Kidney capillary endothelial cell (primary cell): ENCODE results near the gene CLIC3.

ENCODE experiments used
- DNase-seq: peaks from one replicate; pipeline ENCODE4 v3.0.0-alpha.2; 2018; ENCODE audit warnings: low spot score

Gene CLIC3

DNA sequence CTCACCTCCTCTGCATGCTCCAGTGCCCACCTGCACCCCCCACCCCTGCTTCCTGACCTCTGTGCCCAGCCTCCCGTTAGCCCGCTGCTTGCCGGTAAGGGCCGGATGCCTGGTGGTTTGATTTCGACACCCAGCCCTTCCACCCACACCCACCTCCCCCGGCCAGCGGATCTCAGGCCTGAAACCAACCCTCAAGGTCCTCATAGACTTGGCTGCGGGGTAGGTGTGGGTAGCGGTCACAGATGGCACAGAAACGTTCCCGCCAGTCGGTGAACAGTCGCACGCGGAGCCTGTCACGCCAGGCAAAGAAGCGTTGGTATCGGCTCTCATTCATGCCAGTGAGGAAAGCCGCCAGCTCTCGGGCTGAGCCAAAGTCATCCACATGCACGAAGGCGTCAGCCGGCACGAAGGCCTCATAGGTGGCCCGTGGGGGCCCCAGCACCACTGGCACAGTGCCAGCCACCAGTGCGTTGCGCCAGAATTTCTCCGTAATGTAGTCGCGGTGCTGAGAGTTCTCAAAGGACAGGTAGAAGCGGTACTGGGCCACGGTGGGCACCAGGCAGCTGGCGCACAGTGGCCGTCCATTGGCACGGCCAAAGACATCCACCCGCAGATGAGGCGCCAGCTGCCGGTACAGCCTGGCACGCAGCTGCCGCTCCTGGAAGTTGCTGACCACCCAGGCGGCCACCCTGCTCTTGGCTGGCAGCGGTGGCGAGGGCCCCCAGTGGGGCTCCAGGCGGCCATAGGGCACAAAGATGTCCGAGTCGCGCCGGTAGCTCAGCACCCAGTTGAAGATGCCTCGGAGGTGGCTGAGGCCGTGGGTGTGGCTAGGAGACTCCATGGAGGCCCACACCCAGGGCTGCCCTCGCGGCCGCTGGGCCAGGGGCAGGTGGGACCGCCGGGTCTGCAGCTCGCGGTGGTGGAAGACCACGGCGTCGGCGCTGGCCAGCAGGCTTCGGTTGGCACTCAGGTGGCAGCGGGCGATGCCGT lies 34.5 kb upstream of the CLIC3 start:
- DNase-seq = no peak

DNA sequence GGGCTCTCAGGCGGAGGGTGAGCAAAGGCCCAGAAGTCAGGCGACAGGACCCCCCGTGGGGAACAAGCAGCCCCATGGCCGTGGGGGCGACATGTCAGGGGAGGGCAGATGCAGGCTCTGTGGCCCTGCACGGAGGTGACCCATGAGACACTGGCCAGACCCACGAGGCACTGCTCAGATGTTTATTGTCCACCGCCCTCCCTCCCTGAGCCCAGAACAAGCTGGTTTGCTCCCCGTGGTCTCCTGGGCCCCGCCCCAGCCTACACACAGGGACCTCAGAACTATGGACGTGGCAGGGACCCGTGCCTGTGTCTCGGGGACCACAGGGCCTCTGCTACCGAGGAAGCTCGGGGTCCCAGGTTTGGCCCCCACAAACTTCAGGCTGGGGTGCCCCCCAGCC lies 33.6 kb upstream of the CLIC3 start:
- no peak for DNase-seq

DNA sequence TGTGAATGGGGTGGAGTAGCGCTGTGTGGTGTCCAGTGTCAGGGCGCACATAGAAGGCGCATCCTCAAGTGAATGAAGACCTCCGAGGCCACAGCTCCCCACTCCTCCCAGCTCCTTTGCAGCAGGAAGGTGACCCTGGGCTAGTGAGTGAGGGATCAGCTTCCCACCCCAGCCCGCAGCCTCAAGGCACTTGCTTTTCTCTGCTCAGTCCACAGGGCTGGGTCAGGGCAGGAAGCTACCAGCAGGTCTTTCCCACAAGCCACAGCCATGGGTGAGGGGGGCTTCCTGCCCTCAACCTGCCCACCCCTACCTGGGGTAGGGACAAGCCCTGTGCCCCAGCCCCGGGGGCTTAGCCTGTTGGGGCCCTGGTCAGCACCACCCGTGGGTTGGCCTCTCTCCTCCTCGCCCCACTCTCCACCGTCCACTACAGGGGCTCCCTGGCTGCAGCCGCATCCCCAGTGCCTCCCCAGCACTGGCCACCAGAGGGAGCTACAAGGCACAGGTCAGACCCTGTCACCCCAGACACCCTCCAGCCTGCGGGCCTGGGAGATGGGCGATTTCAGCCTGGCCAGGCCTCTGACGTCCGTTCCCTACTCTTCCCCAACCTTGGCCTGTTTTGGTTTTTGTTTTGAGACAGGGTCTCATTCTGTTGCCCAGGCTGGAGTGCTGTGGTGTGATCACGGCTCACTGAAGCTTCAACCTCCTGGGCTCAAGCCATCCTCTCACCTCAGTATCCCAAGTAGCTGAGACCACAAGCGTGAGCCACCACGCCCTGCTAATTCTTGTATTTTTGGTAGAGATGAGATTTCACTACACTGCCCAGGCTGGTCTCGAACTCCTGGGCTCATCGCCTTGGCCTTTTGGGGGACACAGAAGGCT lies 32.9 kb upstream of the CLIC3 start:
- DNase-seq = no peak

DNA sequence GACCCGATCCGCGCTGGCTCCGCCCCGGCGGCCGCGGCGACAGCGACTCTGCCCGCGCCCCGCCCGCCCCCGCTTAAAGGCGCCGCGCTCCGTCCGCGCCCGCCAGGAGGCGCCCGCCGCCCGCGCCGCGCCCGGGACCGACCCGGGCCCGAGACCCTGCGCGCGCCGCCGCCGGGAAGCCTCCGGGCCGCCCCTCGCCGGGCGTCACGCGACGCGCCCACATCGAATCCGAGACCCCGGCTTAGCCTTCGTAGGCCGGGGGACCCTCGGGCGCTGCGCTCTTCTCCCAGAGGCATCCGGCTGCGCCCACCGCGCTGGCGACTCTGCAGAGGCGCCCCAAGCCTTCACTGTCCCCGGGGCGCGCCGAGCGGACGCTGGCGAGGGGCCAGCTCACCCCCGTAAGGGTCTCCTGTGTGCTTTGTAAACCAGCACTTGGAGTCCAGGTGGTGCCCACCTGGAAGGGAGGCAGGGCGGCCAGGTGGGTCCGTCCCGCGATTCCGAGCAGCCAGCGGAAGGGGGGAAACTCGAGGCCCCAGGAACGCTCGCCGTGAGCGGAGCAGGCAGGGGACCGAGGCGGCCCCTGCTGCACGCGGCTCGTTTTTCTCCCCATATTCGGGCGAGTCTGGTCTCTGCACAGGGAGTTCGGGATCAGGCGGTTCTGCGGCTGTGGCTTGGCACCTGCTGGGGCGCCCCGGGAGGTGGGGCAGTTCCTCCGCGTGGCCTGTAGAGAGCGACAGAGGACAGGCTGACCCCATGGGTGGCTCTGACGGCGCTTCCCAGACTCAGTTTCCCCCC lies 32.1 kb upstream of the CLIC3 start:
- no peak for DNase-seq

DNA sequence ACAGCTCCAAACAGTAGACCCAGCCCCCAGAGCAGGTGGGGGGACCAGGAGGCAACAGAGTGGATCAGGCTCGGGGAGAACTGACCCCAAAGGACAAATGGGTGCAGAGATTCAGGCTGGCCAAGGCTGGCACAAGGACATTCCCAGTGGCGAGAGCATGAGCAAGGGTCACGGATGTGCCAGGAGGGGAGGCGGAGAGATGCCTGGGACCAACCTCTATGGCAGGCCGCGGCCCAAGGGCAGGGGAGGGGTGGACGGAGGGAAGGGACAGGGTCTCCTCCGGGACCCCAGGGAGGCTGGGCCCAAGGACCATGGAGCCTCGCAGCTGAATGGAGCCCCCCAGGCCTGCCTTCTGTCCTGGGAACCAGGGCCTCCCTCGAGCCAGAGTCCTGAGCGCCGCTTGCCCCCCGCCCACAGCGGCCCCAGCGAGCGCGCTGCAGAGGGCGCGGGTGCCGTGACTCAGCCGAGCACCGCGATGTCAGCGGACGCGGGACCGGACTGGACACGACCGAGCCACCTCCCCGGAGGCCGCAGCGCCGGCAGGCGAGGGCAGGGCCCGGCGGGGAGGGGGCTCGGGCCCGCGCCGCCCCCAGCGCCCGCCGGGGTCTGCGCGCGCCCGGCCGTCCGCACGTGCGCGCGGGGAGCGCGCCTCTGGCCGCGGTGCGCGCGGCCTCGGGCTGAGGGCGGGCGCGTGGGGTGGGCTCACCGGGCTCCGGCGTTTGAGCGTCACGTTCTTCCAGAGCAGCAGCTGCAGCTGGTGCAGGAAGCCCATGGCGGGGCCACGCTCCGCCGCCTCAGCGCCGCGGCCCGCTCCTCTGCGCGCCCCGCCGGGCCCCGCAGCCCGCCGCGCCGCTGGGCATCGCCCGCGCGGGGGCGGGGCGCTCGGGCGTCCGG lies 31.2 kb upstream of the CLIC3 start, which contains the start of gene ABCA2:
TSS of gene ABCA2 (minus strand) at position 869 of the 894 bp plus-strand sequence. CDS start at position 772, 97 bp downstream.
- DNase-seq = no peak

DNA sequence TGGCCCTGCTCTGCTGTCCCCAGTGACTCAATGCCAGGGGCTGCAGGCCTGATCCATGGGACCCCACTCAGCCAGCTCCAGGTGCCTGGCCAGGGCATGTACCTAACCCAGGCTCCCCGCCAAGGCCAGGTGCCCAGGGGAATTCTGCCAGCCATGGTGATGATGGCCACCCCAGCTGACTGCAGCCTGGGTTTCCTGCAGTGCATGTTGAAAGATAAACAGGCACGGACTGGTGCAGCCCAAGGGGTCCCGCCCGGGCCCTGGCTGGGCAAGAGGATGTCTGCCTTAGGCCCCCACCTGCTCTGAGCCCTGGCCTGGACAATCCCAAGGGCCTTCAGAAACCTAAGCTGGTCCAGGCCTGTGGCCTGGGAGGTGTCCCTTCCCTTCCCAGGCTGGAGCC lies 30.5 kb upstream of the CLIC3 start:
- no peak for DNase-seq

DNA sequence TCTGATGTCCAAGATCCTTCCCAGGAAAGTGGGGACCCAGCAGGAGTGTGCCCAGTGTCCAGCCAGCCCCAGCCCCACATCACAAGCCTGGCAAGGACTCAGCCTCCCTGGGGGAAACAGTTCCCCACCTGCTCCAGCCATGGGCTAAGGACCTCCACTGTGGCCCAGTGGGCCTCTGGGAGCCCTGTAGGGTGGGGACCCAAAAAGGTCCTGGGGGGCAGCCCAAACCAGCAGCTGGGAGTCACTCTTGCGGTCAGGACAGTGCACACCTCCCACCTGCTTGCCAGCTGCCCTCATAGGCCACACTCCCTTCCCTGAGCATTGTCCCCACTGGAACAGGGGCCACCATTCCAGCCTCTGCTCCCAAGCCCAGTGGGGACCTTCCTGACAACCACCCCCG lies 30.0 kb upstream of the CLIC3 start:
- DNase-seq = no peak

DNA sequence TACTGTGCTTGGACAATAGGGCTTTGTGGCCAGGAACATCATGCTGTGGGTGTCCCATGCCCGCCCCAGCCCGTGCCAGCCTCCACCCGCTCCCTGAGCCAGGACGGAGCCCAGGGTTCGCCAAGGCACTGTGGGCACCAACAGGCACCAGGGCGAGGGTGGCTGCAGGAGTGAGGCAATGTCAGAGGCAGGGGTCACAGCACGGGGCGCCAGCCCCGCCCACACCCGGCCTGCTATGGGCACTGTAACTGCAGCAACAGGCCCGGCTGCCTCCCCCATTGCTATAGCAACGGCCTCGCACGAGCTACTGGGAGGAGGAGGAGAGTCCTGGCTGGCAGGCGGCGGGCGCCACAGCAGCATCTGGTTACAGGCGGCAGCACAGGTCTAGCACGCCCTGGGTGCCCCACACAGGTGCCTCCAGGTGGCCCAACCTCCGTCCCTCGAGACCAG lies 29.2 kb upstream of the CLIC3 start:
- no peak for DNase-seq

DNA sequence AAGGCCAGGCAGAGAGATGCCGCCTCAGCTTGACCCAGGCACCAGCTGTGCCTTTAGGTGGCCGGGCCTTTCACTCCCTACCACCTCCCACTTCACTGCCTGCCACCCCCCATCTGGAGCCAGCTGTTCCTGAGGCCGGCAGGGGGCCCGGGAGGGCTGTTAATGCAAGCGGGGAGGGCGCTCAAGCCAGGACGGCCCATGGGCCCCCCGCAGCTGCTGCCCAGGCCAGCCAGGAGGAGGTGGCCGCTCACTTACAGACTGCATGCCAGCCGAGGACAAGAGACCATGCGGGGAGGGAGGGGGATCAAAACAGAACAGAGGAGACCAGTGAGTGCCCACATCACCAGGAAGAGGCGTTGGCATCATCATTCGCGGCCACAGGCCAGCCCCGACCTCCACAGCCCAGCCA lies 27.2 kb upstream of the CLIC3 start:
- DNase-seq = no peak

DNA sequence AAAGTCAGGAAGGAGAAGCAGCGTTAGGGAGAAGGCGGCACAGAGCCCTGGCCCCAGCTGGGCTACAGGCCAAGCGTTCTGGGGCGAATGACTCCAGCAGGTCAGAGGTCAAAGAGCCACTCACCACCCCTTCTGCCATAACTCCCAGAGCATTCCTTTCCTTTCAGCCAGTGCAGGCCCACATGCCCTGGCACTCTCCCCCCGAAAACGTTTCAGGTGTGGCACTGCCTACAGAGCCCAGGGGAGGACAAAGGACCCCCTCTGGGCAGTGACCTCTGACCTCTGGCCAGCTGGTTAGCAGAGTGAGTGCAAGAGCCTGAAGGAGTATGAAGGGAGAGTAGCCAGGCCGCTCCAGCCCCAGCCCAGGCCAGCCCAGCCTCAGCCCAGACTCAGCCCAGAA lies 26.8 kb upstream of the CLIC3 start:
- DNase-seq = no peak

DNA sequence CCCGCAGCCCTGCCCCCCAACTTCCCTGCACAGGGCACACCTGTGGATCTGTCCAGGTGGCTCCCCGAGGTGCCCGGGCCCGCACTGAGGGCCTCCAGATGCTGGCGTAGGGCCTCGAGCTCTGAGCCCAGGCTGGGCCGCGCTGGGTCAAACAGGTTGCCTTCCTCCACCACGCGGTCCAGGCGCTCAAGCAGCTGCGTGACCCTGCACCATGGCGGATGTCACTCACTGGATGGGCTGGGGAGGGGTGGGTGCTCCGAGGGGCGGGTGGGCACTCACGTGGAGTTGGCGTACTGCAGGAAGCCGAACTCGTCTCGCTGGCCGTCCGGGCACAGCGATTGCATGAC lies 26.3 kb upstream of the CLIC3 start:
- DNase-seq = no peak

DNA sequence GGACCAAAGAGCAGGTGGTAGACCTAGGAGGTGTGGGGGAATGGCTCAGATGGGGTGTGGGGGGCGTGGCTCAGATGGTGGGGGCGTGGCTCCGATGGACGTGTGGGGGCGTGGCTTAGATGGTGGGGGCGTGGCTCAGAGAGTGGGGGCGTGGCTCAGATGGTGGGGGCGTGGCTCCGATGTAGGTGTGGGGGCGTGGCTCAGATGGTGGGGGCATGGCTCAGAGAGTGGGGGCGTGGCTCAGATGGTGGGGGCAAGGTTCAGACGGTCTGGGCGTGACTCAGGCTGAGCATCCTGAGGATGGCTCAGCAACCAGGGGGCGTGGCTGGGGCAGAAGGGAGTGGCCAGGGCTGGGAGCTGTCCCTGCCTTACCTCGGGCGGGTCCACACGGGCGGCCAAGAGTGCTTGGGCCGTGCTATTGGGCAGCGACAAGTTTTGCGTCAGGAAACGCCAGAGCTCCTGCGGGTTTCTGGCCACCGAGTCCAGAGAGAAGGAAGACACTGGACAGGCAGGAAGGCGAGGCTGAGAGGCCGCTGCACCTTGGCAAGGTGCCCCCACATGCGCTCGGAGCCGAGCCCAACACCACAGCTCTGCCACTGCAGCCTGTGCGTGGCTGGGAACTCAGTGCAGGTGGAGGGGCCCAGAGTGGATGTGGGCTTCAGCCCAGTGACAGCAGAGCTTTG lies 25.8 kb upstream of the CLIC3 start:
- DNase-seq = no peak

DNA sequence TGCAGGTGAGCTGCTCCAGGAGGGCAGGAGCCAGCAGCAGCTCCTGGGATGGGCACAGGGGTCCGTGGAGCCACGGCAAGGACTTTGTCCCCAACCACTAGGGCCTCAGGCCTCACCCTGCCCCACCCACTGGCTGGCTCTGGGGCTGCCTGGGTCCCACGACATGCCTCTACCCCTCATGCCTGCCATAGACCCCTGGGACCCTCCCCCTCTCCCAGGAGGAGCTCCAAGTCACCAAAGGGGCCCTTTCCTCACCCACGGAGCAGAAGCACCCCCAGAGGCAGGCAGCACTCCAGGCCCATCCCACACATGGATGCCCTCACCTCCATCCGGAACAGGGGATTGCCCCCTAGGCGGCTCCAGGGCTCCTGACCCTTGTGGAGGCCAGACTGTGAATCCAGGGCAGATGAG lies 25.2 kb upstream of the CLIC3 start:
- no peak for DNase-seq

DNA sequence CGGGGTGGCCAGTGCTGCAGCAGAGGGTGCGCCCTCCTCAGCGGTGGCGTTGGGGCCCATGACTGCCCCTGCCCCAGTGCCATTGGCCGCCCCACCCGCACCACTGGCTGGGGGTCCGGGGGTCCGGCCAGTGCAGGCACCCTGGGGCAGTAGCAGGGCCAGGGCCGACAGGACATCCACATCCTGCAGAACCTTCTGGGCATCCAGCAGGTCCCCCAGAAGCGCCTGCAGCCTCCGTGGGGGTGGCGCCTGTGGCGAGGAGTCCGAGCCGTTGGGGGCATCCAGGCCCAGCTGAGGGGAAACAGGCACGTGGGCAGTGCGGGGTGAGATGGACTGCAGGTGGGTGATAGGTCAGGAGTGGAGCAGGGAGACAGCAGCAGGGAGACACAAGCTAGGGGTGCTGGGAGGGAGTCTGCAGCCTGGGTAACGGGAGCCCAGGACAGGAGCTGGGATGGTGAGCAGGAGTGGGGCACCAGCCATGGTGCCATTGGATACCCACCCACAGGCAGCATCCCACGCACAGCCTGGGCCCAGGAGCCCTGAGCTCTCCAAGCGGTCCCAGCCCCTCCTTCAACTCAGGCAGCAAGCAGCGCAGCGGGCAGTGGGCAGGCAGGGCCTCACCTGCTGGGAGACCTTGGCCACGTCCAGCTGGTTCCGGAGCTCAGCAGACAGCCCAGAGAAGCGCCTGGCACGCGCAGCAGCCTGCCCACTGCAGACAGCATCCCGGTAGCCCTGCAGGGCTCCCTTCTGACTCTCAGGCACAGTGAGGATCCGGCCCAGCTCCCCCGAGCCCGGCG lies 24.6 kb upstream of the CLIC3 start:
- no peak for DNase-seq

DNA sequence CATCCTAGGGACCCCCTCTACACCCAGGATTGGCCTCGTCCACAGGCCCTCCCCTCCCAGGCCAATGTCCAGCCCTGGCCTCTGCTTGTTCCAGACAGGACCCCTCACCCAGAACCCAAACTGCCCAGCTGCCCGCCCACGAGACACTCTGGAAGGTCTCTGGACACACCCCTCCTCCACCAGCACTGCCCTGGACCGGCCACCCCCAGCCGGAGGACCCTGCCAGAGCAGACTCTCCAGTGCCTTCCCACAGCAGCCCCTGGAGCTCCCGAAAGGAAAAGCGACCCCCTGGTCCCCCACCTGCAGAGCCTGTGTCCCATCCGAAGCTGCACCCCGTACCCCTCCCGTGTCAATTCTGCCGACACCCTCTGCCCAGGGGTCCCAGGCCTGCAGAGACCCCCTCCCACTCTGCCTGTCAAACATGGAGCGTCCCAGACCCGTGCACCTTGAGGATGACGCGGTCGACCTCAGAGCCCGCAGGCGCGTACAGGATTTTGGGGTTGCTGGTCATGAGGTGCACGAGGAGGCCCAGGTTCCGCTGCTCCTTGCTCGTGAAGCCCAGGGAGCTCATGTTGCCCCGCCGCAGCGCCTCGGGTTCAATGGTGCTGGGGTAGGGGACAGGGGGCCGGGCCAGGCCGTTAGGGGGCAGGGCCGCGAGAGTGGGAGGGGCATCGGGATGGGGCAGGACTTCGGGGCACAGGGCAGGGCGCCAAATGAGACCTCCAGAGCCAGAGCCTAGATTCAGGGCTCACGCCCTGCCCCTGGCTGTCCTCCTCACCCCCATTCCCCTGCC lies 23.7 kb upstream of the CLIC3 start:
- DNase-seq = no peak

DNA sequence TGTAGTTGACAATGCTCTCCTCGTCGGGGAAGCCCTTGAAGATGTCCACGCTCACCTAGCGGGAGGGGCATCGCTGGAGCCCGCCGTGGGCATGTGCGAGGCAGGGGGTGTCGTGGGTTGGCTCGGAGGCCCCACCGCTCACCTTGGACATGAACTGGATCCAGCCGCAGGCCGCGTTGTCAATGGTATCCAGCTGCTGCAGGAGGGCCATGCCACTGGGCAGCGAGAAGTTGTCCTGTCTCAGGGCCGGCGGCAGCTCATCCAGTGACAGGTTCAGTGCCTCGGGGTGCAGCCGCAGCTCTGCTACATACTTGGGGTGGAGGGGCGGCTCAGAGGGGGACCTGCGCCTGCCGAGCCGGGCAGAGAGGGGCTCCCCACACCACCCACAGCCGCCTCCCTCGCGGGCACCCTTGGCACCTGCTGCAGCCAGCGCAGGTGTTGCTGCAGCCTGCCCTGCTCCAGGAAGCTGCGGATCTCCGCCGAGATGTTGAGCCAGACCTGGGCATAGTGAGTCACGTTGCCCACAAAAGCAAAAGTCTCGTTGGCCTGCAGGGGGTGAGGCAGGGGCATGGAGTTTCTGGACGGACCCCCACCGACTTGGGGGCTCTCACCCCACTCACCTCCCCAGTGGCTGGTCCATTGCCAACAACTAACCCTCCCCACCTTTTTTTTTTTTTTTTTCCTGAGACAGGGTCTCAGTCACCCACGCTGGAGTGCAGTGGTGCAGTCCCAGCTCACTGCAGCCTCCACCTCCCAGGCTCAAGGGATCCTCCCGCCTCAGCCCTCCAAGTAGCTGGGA lies 22.6 kb upstream of the CLIC3 start:
- DNase-seq = no peak

DNA sequence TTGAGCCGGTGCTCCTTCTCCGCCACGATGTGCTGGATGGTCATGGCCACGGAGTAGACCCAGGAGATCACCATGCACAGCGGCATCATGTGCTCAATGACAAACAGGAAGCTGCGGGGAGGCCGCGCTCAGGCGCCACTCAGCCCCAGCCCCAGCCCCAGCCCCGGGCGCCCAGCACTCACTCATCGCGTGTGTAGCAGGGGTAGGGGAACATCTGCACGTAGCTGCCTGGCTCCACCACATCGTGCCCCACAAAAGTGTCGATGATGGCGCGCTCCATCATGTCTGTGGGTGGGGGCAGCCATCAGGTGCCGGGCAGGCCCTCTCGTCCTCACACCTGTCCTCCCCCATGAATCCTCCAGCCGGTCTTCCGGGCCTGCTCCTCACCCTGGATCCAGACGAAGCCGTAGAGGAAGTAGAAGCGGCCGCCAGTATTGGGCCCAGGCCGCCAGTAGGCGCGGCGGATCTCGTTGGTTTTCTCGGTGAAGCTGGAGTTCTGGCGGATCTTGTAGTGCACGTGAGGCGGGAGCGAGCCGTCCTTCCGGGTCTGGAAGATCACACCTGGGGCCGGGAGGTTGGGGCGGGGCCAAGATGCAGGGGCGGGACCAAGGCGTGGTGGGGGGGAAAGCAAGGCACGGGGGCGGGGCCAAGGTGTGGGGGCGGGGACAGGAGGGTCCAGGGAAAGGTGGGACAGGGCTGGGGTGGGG lies 21.6 kb upstream of the CLIC3 start:
- no peak for DNase-seq
